NCI-H1048 (cell line): ENCODE measurements around the gene BEST4.
"Not testable (repeated sequence)": the region's sequence is repeated elsewhere in the genome, so short reads cannot be mapped to it uniquely, and the experiment has no call there.

Experiments
- DNase-seq: peaks from one replicate; lab custom pipeline; 2025; lab: John Stamatoyannopoulos, UW

BEST4 gene

GRCh38 chr1:44819608-44820327, 31.8 kb upstream of the BEST4 start:
- no peak for DNase-seq

- DNase-seq: no peak
These were observed 31.2 kb upstream of the BEST4 start for GRCh38 chr1:44819196-44819607.

GRCh38 chr1:44817771-44818495, 30.0 kb upstream of the BEST4 start:
- DNase-seq: no peak

DNA sequence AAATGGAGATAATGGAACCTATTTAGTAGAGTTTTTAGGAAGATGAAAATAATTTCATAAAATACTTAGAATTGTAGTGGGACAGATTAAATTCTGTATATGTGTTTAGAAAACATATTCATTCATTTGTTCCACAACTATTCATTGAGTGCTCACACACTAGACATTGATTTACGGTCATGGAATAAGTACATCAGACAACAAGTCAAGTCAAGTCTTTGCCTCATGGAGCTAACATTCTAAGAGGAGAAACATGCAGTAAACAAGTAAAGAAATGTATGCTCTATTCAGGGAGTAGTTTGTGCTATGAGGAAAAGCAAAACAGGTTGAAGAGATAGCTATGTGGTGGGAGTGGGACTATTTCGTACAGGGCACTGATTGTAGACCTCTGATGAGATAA, 29.3 kb upstream of the BEST4 start:
- no peak for DNase-seq

GRCh38 chr1:44815926-44816325, 28.0 kb upstream of the BEST4 start:
- DNase-seq: not testable (repeated sequence)

DNA sequence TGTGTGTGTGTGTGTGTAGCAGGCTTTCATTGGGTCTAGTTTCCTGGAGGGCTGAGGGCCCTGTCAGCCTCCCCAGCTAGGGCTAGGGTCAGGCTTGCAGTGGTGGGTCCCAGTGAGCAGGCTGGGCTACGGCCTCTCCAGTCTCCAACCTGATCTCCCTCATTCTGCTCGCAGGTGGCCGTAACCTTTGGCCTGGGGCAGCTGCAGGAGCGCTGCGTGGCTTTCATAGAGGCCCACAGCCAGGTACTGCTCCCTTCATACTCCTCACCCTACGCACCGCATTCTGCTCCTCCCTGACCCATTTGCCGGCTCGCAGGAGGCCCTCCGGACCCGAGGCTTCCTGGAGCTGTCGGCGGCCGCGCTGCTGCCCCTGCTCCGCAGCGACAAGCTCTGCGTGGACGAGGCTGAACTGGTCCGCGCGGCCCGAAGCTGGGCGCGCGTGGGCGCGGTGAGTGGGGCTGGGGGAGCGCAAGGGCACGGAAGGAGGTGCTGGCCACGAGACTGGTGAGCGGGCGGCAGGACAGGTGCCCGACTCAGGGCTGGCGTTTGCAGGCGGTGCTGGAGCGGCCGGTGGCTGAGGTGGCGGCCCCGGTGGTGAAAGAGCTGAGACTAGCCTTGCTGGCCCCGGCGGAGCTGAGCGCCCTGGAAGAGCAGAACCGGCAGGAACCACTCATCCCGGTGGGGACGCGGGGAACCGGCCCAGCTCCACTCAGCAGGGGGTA, 25.0 kb upstream of the BEST4 start:
- DNase-seq: no peak

GRCh38 chr1:44811234-44811633, 23.3 kb upstream of the BEST4 start:
- DNase-seq: no peak

- DNase-seq: not testable (repeated sequence)
These were observed 22.8 kb upstream of the BEST4 start for GRCh38 chr1:44810762-44811105.

DNA sequence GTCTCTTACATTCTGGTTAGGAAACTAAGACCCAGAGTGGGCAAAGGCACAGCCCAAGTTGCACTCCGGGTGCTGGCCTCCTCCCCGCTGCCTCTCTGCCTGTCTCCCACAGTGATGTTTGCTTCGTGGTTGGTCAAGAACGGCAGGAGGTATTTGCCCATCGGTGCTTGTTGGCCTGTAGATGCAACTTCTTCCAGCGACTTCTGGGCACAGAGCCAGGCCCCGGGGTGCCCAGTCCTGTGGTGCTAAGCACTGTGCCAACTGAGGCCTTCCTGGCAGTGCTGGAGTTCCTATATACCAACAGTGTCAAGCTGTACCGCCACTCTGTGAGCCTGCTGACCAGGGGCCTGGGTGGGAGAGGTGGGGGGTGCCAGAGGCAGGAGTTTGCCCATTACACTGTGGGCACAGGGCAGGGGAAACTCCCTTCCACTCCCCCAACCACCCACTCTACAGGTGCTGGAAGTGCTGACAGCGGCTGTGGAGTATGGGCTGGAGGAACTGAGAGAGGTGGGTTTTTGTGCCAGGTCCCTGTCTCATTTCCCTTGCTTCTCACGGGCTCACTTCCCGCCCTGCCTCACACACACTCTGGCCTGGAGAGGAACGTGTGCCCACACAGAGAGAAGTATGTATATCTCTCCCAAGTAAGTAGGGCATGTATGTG, 22.3 kb upstream of the BEST4 start:
- no peak for DNase-seq

- DNase-seq: no peak
These were observed 21.3 kb upstream of the BEST4 start for GRCh38 chr1:44808938-44809917.

GRCh38 chr1:44808063-44808937, 20.3 kb upstream of the BEST4 start, which contains the start of gene BTBD19:
BTBD19 (plus strand) TSS chr1:44808523; CDS start chr1:44808821, 298 bp downstream.
- DNase-seq: no peak

DNA sequence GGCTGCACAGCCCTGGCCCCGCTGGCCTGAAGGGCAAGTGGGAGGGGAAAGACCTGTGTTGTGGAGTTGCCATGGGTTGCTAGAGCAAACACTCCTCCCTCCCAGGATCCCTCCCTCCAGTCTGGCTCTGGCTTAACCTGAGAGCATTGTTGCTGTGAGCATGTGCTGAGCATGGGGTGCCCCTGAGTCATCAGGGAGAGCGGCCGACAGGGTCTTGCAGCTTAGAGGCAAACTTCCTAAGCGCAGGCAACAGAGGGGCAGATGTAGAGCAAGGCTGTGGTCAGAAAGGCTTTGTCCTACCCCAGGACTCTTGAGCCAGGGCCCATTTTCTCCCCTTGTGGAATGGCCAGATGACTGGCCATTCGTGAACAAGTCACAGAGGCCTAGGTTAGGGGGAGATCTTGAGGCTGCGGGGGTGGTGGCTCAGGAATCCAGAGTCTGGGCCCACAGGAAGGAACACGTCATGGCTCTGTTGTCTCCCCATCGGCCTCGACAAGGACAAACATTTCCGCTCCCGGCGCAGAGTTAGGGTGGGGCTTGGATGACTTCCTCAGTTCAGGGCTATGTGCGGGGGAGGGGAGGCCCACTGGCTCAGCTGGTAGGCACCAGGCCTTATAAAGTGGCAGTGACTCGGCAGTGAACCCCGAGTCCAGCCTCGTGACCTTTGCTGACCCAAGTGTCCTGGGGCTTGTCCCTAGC, 19.5 kb upstream of the BEST4 start:
- no peak for DNase-seq

GRCh38 chr1:44806704-44807363, 18.9 kb upstream of the BEST4 start, which contains the start of gene DYNLT4:
DYNLT4 (minus strand) TSS chr1:44807351; CDS start chr1:44806668, 683 bp downstream.
- no peak for DNase-seq

- DNase-seq: no peak
These were observed 18.2 kb upstream of the BEST4 start for GRCh38 chr1:44806025-44806703.

GRCh38 chr1:44805311-44806024, 17.5 kb upstream of the BEST4 start:
- no peak for DNase-seq

DNA sequence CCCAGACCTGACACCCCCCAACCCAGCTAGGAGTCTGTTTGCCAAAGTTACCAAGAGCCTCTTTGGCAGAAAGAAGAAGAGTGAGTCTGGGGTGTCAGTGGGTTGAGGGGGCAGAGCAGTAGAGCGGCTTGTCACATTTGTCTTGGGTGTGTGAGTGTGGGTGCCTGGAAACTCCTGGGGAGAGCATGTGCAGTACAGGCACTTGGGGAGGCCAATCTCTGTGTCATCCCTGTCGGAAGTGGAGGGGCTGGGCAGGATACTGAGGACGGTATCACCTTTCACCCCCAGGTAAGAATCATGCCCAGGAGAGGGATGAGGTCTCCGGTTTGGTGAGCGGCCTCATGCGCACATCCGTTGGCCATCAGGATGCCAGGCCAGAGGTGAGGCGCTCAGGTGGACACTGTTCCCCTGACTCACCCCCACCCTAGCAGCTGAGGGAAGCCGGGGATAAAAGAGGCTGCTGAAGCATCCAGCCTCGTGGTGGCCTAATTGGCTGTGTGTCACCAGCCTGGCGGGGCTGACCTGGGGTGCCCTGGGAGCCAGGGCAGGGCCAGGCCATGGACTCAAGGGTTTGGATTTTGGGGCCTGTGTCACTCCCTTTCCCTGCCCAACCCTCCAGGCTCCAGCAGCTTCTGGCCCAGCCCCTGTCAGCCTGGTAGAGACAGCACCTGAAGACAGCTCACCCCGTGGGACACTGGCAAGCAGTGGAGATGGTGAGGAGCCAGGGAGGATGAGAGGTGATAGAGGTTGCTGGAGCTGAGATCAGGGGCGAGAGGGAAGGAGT, 15.5 kb upstream of the BEST4 start:
- DNase-seq: no peak

DNA sequence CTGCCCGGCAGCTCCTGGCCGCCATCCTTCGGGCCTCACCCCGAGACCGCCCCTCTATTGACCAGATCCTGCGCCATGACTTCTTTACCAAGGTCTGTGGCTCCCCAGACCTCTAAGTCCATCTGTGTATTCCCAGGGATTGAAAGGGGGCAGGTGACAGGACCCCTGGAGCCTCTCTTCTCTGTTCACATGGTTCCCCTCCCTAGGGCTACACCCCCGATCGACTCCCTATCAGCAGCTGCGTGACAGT, 15.0 kb upstream of the BEST4 start:
- no peak for DNase-seq
